22Rv1 (cell line): ENCODE measurements around the gene FKBP7.
"Not testable (repeated sequence)": the region's sequence is repeated elsewhere in the genome, so short reads cannot be mapped to it uniquely, and the experiment has no call there.

Source experiments
- H3K27ac ChIP-seq: fragments of 450-650 bp; 2 replicates; pipeline ENCODE4 v1.5.1; 2017
- ZFX ChIP-seq: fragments of 450-650 bp; IDR thresholded peaks from 2 replicates; pipeline ENCODE4 v1.6.1; 2017; ENCODE audit warnings: antibody characterized with exemption, borderline replicate concordance
- TF ChIP-seq, protein P1 (sequence below): fragments of 450-650 bp; IDR thresholded peaks from 2 replicates; pipeline ENCODE4 v1.5.1; 2017; ENCODE audit warnings: mild to moderate bottlenecking

Gene FKBP7

GRCh38 chr2:178478130-178478438 lies 316 bp downstream of the FKBP7 start:
- H3K27ac ChIP-seq = peak overlapping the region; percentile 86
- no peak for TF ChIP-seq ZFX
- TF ChIP-seq, protein P1, sequence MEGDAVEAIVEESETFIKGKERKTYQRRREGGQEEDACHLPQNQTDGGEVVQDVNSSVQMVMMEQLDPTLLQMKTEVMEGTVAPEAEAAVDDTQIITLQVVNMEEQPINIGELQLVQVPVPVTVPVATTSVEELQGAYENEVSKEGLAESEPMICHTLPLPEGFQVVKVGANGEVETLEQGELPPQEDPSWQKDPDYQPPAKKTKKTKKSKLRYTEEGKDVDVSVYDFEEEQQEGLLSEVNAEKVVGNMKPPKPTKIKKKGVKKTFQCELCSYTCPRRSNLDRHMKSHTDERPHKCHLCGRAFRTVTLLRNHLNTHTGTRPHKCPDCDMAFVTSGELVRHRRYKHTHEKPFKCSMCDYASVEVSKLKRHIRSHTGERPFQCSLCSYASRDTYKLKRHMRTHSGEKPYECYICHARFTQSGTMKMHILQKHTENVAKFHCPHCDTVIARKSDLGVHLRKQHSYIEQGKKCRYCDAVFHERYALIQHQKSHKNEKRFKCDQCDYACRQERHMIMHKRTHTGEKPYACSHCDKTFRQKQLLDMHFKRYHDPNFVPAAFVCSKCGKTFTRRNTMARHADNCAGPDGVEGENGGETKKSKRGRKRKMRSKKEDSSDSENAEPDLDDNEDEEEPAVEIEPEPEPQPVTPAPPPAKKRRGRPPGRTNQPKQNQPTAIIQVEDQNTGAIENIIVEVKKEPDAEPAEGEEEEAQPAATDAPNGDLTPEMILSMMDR = no peak

- TF ChIP-seq, protein P1 = no peak
- no peak for TF ChIP-seq ZFX
- peak overlapping the region; percentile 86 for H3K27ac ChIP-seq
These were observed 814 bp downstream of the FKBP7 start for GRCh38 chr2:178477443-178478129.

- TF ChIP-seq ZFX = no peak
- TF ChIP-seq, protein P1 = no peak
- no peak overlapping the region for H3K27ac ChIP-seq
These were observed 1.9 kb downstream of the FKBP7 start for GRCh38 chr2:178476477-178476876.

GRCh38 chr2:178474560-178474959 lies 3.8 kb downstream of the FKBP7 start:
- H3K27ac ChIP-seq = no peak overlapping the region
- TF ChIP-seq, protein P1 = no peak
- no peak for TF ChIP-seq ZFX

DNA sequence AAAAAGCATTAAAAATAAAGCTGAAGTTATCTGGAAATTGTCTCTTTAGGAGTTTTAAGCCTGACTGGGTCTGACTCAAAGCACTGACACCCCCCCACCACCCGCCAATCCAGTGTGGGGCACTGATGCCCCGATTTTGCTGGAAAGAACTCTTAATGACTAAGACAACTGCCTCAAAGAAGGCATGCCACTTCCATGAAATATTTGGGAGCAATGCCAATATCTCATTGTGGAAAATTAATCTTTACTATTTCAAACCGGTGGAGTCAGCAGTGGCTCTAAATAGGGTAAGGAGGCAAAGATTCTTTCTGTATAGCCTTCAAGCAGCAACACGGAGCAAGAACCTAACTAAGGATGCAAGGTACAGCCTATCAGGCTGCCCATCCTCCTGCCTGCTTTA lies 4.5 kb downstream of the FKBP7 start:
- no peak overlapping the region for H3K27ac ChIP-seq
- TF ChIP-seq, protein P1 = no peak
- TF ChIP-seq ZFX = no peak

DNA sequence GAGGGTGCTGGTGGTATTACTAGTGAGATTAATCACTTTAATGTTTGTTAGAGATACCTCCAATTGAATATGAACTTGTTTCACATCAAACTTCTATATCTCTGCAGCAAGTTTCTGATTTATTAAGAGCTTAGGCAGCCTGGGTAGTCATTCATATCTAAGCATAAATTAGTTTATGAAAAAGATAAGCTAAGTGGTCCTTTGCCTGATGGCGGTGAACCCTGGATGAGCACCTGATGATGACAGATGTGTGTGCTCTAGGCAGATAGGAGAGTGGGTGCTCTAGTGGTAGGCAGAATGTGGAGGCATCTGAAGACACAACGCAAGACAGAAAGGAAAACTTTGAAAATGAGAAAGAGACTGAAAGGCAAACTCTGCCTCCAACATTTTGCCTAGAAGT lies 5.0 kb downstream of the FKBP7 start:
- no peak for TF ChIP-seq ZFX
- TF ChIP-seq, protein P1 = no peak

DNA sequence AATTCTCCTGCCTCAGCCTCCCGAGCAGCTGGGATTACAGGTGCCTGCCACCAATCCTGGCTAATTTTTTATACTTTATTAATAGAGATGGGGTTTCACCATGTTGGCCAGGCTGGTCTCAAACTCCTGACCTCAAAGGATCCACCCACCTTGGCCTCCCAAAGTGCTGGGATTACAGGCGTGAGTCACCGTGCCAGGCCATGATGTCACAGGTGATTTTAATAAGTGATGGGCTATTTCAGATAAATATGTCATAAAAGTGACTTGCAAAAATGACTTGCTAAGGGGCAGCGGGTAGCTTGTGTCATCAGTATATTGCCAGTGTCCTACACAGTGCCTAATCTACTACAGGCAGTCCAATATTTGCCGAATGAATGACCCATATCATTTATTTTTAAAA lies 7.1 kb downstream of the FKBP7 start:
- H3K27ac ChIP-seq = not testable (repeated sequence)

More for the DNA sequence above, 5.0 kb downstream of the FKBP7 start:
- H3K27ac ChIP-seq = no peak overlapping the region

DNA sequence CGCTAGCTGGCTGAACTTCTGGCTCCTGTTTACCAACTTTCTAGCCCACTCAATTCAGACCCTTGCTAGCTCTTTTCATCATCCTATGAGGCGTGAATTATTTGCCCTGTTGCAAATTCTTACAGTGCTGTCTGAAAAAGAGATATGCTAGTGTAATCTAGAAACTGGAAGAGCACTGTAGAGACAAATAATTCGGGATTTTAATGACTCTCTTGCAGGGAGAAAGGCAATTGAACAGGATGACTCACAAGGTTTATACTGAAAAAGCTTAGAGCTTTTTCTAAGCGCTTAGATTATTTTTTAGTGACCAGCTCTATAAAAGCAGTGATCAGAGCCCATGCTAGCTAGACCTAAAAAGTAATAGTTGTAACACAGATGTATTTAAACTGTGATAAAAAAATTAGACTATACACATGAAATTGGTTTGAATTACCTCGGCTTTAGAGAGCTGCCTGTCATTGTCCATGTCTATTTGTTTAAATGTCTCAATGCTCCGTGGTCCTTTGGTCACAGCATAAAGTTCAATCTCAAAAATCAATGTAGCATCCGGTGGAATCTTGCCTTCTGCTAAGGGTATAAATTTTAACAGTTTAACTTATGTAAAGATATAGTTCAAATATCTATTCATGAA lies 9.1 kb downstream of the FKBP7 start:
- H3K27ac ChIP-seq = no peak overlapping the region
- TF ChIP-seq, protein P1 = no peak
- no peak for TF ChIP-seq ZFX
